Lung (tissue), 12 donors: Measurements from ENCODE around the gene TDO2. TPM values are rescaled to one million over a fixed set of nuclear protein-coding genes. Genes with fewer than 3 reads are reported as not detected.

ENCODE experiments used
- ATAC-seq: fragments of 200-7000 bp; cut with Tn5 transposase; one replicate; pipeline ENCODE4 v1.9.1; 2020; ENCODE audit warnings: moderate number of reproducible peaks; ENCODE audit not compliant: insufficient read depth, low FRiP score
- DNase-seq, 3 donors: peaks; one replicate each; pipeline ENCODE4 v3.0.0-alpha.2; 2013 to 2017
- H3K27ac ChIP-seq, 2 donors: one replicate each; pipeline ENCODE4 v1.5.1; 2013; ENCODE audit warnings: mild to moderate bottlenecking in 2 of 2, moderate library complexity in 2 of 2, control low read depth in 1 of 2, inconsistent platforms in 1 of 2, low read depth in 1 of 2, low read length in 1 of 2
- H3K27me3 ChIP-seq, 3 donors: one replicate each; pipeline ENCODE4 v1.5.1; 2013; ENCODE audit warnings: low read length in 2 of 3; ENCODE audit not compliant: control insufficient read depth in 3 of 3, insufficient read depth in 3 of 3
- H3K36me3 ChIP-seq, 4 donors: one replicate each; pipeline ENCODE4 v1.5.1; 2013; ENCODE audit warnings: low read length in 4 of 4, mild to moderate bottlenecking in 1 of 4, moderate library complexity in 1 of 4; ENCODE audit not compliant: control insufficient read depth in 4 of 4, insufficient read depth in 4 of 4
- H3K4me1 ChIP-seq, 5 donors: one replicate each; pipeline ENCODE4 v1.5.1; 2013; ENCODE audit warnings: low read length in 5 of 5, mild to moderate bottlenecking in 2 of 5, moderate library complexity in 1 of 5; ENCODE audit not compliant: control insufficient read depth in 5 of 5, insufficient read depth in 5 of 5
- H3K4me3 ChIP-seq: one replicate; pipeline ENCODE4 v1.5.1; 2013; ENCODE audit warnings: mild to moderate bottlenecking, control low read depth, moderate library complexity
- H3K9ac ChIP-seq, 2 donors: one replicate each; pipeline ENCODE4 v1.5.1; 2013; ENCODE audit warnings: low read length in 2 of 2, control low read depth in 1 of 2; ENCODE audit not compliant: insufficient read depth in 1 of 2
- H3K9me3 ChIP-seq, 4 donors: one replicate each; pipeline ENCODE4 v1.5.1; 2013; ENCODE audit warnings: low read length in 3 of 4, mild to moderate bottlenecking in 1 of 4, moderate library complexity in 1 of 4; ENCODE audit not compliant: control insufficient read depth in 4 of 4, insufficient read depth in 3 of 4
- CTCF ChIP-seq: IDR thresholded peaks from 2 replicates; pipeline ENCODE4 v1.5.1; 2012; ENCODE audit warnings: mild to moderate bottlenecking; ENCODE audit errors: control extremely low read depth, extremely low read depth
- WGBS, 2 donors: extraction: QIAGEN DNeasy Blood & Tissue Kit; methylation state at CpG; one replicate each; pipeline ENCODE4 v1.1.7; 2013; 5-methylcytosine and 5-hydroxymethylcytosine counted together
- polyA plus RNA-seq, 2 donors: library from polyadenylated mRNA; stranded (reverse); fragments of 200-250 nt; gene quantifications; one replicate each; pipeline ENCODE4 v1.2.1, GENCODE V29; 2013
- total RNA-seq, 2 donors: library from RNA; depleted of rRNA in 1 of 2; stranded (reverse); fragments of >200 nt in 1 of 2; gene quantifications; one replicate each; pipeline ENCODE4 v1.2.1, GENCODE V29; 2014 to 2021
- donor health status: control.
- donor health status: control.
- donor health status: Bipolar disorder and iron deficiency.
- donor health status: healthy.
- donor health status: DM: yes; HTN: yes; CAD: no.

The TDO2 gene
- total and polyA plus RNA-seq, 4 donors: 0.43 to 27.4 (median 4.1) TPM

DNA sequence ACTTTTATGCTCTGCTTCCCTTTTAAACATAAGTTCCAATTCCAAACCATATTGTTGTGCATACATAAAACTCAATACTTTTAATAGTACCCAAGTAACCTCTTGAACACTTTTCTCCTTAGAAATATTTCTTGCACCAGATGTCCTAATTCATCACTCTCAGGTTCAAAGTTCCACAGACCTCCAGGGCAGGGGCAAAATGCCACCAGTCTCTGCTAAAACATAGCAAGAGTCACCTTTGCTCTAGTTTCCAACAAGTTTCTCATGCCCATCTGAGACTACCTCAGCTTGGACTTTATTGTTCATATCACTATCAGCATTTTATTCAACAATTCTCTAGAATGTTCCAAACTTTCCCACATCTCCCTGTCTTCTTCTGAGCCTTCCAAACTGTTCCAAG, 23.7 kb upstream of the TDO2 start:
- Histone ChIP-seq H3K9ac (no peak overlapping the region), H3K4me3 (no peak overlapping the region), H3K9me3 (peaks cover 0 to 3% (median 1%) of the 10 kb centered on the region in 4 donors), H3K4me1 (no peaks in the 10 kb centered on the region), H3K27me3 (no peaks in the 10 kb centered on the region), H3K36me3 (no peaks in the 10 kb centered on the region), H3K27ac (no peak overlapping the region)
- DNase-seq: no peak
- TF ChIP-seq CTCF: no peak
- ATAC-seq: no peak

DNA sequence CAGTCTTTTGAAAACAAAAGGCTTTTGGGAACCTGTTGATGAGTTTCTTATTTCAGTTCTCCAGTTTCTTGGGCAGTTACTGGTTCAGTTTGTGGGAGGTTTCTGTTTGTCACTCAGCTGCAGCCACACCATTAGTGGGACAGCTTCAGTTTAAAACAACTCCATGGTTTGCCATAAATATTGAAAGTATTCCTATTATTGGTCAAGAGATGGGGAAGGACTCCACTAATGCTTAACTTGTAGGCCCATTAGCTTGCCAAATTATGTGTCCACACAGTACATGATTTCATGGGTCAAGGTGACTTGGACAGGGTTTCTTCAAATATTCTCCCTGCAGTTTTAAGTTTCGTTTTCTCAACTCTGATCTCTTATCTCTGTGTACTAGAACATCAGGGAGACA, 21.9 kb upstream of the TDO2 start:
- no peak for TF ChIP-seq CTCF
- no peak overlapping the region for H3K9ac ChIP-seq
- no peak overlapping the region for H3K4me3 ChIP-seq
- no peaks in the 10 kb centered on the region for H3K36me3 ChIP-seq
- 63 to 70% methylated on average over 1 of the region's 1 CpG for WGBS, 2 donors
- DNase-seq: no peak
- no peak overlapping the region for H3K27ac ChIP-seq
- no peaks in the 10 kb centered on the region for H3K27me3 ChIP-seq
- H3K9me3 ChIP-seq: peaks cover 0 to 2% (median under 1%) of the 10 kb centered on the region in 4 donors
- H3K4me1 ChIP-seq: no peaks in the 10 kb centered on the region
- ATAC-seq: no peak

DNA sequence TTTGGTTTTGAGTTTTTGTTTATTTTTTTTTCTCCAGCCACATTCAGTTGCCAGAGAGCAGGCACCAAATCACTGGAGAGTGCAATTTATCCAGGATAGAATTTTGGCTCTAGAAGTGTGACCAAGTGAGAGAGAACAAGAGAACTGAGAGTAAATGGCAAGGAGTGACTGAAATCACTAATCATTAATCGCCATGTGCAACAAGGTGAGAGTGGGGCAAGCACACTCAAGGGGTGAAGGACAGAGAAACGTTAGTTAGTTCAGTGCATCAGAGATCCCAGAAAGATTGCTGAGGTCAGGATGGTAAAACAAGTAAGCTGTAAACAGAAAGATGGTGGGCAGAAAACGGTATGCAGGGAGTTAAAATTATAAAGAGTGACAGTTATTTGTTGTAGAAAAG, 19.6 kb upstream of the TDO2 start:
- DNase-seq (no peak), ATAC-seq (no peak)
- Histone ChIP-seq H3K27ac (no peak overlapping the region), H3K4me1 (peaks cover 0 to 5% (median 0%) of the 10 kb centered on the region in 5 donors), H3K9ac (no peak overlapping the region), H3K4me3 (no peak overlapping the region), H3K27me3 (no peaks in the 10 kb centered on the region), H3K9me3 (no peaks in the 10 kb centered on the region), H3K36me3 (no peaks in the 10 kb centered on the region)
- 77 to 85% methylated on average over 3 of the region's 3 CpGs for WGBS, 2 donors
- TF ChIP-seq CTCF: no peak

DNA sequence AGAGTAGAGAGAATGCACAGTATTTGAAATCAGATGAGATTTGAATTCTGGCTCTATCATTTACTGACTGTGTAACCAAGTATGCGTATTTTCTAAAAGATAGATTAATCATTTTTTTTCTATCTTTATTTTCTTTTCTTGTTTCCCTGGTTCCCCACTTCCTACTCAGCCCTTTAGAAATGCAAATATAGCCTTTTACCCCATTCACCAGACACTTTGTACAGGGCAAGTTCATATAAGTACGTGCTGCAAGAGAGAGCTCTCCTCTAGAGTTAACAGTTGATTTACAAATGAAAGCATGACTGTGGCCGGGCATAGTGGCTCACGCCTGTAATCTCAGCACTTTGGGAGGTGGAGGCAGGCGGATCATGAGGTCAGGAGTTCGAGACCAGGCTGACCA, 17.8 kb upstream of the TDO2 start:
- ATAC-seq: no peak
- TF ChIP-seq CTCF: no peak
- Histone ChIP-seq H3K27ac (no peak overlapping the region), H3K4me1 (peaks cover 0 to 15% (median 0%) of the 10 kb centered on the region in 5 donors), H3K36me3 (no peaks in the 10 kb centered on the region), H3K9me3 (no peaks in the 10 kb centered on the region), H3K27me3 (no peaks in the 10 kb centered on the region), H3K9ac (no peak overlapping the region), H3K4me3 (no peak overlapping the region)
- no peak for DNase-seq
- 51 to 60% methylated on average over 6 of the region's 6 CpGs for WGBS, 2 donors
